Measurements from ENCODE around the gene HOMER1.
"Not testable (repeated sequence)": the region's sequence is repeated elsewhere in the genome, so short reads cannot be mapped to it uniquely, and the experiment has no call there.

HOMER1 gene

DNA sequence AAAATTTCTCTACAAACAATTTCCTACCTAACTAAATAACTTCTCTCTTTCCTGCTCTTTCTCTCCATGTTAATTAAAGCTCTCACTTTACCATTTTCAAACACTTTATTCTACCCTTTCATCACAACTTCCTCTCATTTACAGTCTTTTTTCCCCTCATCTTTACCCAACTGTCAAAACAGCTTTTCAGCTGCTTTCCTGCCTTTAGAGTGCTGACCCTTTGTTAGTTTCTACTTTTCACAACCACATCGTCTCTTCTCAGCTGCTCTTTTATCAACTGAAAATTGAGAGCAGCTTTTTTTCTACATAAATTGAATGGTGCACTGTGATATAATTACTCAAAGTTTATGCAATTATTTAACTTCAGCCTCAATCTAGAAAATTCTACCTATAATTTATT is 3.1 kb upstream of the HOMER1 start:
- DNase-seq, result no peak

DNA sequence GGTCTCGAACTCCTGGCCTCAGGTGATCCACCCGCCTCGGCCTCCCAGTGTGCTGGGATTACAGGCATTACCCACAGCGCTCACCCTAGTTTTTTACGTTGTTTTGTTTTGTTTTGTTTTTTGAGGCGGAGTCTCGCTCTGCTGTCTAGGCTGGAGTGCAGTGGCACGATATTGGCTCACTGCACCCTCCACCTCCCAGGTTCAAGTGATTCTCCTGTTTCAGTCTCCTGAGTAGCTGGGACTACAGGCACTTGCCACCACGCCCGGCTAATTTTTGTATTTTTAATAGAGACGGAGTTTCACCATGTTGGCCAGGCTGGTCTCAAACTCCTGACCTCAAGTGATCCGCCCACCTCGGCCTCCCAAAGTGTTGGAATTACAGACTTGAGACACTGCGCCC is 2.4 kb upstream of the HOMER1 start:
- DNase-seq, result not testable (repeated sequence)

DNA sequence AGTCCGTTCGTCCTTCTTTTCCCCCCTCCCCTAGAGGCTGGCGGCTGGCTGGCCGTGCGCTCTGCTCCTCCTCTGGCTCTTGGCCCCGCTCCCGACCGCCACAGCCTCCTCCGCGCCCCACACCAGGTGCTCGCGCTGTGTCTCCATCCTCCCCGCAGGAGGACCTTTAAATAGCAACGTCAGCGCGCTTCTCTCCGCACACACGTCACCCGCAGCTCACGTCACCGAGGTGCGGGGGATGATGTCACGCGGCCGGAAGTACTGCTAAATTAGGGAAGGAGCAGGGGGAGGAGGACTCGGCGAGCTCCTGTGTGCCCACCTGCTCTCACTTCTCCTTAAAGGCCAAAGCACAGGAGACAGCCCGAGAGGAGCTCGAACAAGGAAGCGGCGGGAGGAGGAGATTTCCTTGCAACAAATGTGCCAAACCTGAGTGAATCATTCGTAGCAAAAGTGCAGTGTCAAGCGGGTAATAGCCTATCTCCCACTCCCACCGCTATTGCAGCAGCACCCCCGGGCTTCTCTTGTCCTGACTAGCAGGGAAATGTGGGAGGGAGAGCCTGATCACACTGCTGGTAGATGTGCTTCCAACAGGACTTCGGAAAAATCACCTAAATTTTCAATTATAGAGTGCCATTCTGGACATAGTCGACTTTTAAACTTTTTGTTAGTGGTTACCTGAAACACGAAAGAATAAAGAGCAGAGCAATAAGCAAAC is 614 bp upstream of the HOMER1 start:
- peak; percentile 54 to 97 (median 83) for DNase-seq

DNA sequence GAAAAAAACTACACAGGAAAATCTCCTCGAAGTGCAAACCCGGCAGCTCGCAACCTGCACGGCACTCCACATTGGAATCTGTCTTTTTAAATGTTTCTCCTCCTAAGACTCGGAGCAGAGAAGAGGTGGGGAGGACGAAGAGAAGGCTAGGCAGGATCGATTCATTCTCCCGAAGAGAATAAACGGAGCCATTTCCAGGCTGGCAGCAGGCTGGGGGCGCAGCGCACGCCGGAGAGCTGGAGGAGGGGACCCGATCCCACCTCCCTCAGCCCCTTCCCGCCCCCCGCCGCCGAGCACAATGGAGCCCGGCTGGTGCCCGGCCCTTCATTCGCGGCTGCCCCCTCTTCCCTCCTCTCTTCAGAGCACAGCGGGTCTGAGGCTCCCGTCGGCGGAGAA is 628 bp downstream of the HOMER1 start:
- peak in 1 of 5 experiments; percentile 9 for DNase-seq

DNA sequence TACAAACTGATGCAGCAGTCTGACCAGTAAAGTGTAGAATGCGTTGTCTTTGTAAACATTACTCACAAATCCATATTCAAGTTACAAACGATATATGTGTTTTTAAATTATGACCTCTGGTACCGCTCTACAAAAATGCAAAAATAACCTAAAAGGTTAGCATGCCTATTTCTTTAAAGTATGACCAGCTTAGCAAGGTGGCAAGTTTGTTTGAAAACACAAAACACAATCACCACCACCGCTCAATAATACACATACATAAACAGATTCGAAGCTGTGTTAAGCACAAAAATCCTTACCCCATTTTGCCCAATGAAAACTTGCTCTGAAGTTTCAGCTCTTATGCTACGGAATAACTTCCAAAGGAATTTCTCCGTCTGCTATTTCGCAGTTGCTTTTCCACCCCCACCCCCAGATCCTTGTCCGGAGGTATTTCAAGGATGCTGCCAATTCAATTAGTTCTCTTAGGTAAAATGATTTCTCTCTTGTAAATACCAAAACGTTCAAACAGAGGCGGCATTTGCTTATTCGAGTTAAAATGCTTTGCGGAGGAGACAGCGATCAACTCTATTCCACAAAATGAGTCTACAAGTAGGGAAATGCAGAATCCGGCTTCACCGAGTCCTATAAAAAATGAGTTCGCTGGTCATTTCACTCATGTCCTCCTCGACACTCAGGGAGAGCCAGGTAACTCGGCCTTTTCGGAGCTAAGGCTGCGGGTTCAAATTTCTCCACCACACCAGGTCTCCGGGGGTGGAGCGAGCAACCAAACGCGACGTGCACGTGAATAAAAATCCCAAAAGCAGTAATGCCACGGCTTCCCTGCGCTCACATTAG is 1.2 kb downstream of the HOMER1 start:
- peak in 1 of 5 experiments; percentile 12 for DNase-seq

DNA sequence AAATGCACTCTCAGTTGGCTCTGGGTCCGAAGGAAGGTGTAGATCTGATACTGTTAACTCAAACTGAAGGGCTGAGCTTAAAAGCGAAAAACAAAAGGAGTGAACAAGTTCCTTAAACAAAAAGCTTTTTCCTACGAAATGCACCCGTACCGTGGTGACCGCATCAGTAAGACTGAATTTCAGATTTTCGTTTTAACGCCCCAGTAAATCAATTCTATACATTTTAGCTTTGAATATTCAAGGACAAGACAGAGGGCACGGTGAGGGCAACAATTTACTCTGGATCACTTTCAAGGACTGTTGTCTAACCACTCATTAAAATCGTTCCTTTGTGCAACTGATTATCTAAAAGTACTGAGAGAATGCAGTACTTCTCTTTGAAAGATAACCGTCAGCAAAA is 1.9 kb downstream of the HOMER1 start:
- no peak for DNase-seq

DNA sequence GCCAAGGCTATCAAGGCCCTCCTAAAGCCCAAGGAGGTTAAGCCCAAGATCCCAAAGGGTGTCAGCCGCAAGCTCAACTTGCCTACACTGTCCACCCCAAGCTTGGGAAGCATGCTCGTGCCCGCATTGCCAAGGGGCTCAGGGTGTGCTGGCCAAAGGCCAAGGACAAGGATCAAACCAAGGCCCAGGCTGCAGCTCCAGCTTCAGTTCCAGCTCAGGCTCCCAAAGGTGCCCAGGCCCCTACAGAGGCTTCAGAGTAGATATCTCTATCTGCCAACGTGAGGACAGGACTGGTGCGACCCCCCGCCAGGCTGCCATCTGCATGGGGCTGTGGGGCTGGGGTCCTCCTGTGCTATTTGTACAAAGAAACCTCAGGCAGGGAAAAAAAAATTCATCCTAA is 3.3 kb downstream of the HOMER1 start:
- no peak for DNase-seq

DNA sequence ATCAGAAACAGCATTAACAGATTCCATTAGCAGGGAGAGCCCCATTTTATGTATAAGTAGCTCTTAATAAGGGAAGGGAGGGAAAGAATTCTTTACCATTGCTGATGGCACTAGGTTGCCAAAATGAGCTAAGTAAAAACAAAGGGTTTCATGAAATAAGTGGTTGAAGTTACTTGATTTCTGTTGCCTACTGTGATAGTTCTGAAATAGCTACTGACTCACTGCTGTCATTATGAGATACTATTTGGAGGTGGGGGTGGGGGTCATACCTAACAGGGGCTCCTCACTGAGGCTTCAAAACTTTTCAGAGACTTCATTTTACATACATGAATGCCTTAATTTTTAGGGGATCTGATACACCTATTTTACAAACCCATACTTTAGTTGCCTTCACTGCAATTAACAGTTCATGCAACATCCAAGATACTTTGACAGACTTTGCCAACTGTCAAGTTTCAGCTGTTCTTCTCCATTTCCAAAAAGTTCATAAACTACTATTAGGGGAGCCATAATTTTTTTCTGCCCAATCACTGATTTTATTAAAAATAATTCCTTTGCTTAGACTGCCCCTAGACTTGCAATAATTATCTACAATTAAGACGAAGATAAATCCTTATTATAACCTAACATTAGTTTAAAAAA is 4.6 kb downstream of the HOMER1 start:
- DNase-seq, result no peak

DNA sequence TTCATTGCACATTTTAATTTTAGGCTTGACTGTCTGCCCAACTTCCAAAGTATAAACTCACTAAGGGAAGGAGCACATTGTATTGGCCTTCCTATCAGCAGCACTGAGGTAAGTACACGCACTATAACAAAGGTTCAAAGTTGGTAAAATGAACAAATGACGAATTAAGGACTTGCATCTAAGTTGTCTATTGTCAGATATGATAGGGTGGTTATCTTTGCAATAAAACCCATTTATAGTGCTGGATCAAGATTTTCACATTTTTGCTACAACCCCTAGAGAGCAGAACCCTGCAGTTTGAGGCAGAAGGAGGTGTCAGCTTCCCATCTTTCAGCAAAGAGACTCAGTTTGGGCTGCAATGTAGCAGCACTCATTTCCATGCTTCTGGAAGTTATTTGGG is 5.1 kb downstream of the HOMER1 start:
- no peak for DNase-seq

DNA sequence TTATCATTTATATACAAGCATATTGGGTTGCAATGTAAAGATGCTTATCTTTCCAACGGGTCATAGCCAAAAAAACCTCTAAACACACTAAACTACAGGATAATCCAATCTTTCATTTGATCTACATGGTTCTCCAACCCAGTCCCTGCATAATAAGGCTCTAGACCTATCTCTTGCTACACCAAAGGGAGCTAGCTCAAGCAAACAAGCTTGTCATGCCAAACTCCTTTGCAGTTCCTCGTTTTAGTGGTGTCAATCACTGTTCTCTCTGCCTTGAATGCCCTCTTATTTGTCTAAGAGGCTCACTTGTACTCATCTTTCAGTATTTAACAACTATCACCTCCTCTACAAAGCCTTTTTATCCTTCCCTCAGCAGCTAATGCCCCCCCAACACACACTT is 5.6 kb downstream of the HOMER1 start:
- DNase-seq, result no peak

DNA sequence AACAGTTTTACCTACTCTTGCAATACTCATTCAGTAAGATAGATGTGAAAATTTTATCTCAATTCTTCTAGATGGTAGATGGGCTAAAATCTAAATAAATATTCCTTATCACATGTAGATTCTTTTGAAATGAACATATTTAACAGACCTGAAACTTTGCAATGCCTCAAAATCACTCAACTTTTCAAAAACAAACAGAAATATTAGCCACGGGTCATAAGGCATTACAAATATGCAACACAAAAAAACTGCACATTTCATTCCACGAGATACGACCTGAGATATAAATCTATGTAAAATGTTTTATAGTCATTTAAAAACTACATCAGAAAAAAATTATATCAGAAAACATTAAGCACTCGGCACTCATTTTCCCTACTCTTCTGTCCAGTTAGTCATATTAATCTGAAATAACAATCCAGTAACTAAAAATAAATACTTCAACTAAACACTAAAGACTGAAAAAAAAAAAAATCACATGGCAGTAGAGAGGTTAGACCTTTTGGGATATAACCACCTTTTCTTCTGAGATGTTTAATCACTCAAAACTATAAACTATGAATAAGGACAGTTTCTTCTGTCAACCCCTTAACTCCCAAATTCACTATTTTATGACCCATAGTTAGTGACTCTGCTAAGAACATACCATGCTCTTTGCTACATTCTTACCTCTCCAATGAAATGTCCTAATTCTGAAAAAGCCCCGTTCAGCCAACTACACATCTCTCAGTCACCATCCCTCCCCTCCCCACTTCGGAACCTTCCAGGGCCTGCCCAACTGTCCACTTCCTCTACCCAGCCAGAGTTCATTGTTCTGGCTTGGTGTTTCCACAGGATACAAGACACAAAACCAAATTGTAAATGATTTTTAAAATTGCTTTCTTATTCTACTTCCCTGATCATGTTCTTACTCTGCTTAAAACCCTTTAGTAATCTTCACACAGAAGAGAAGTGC is 6.4 kb downstream of the HOMER1 start:
- no peak for DNase-seq

DNA sequence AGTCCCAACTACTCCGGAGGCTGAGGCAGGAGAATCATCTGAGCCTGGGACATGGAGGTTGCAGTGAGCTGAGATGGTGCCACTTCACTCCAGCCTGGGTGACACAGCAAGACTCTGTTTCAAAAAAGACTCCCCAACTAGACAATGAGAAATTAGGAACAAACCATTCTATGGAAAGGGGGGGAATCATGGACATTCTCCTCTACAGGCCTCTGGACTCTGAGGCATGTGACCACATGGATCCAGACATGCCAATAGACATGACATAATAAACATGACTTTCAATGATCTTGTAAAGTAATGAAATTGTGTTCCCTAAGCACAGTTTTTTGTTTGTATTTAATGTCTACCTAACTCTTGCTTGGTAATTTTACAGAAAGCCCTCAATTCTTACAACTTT is 8.8 kb downstream of the HOMER1 start:
- no peak for DNase-seq

DNA sequence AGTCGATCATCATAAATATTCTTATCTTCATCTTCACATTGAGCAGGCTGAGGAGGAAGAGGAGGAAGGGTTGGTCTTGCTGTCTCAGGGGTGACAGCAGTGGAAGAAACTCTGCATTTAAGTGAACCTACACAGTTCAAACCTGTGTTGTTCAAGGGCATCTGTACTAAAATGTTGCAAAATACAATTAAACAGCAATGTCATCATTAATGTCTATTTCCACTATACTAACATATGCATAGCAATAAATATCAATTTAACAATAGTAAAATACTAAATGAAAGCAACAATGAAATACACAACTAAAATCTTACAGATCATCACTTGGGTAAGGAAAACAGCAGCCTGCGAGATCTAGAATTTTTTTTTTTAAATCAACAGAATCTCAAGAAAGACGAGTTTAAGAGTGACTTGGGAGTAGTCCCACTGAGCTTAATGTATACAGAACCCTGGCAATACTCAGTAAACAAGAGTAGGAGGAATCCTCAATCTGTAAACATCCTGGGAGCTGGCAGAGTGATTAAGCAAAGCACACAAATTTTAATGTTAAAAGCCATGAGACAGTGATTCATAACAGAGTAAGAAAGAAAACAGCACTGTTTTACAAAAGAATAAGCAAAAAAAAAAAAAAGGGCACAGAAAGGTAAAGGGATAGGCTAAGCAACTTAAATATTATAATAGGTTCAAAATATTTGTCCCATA is 10.0 kb downstream of the HOMER1 start:
- no peak for DNase-seq

DNA sequence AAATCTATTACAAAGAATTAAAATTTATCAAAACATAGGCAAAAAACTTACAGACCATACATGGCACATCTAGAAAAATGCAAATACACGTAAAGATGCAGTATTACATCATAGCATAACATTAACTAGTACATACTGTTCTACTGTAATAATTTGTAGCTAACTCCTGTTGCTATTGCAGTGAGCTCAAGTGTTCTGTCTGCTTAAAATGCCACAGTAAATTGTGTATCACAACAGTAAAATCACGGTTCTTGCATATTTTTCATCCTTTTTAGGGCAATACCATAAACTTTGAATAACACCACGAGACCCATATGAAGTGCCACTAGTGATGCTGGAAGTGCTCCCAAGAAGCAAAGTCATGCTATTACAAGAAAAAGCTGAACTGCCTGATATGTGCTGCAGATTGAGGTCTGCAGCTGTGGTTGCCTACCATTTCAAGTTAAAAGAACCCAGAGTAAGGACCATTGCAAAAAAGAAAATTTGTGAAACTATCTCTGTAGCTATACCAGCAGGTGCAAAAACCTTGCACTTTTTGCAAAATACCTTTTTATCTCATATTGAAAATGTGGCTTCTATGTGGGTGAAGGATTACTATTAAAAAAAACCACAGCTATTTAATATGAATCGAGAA is 14.2 kb downstream of the HOMER1 start:
- DNase-seq, result peak in 1 of 5 experiments; percentile 77

DNA sequence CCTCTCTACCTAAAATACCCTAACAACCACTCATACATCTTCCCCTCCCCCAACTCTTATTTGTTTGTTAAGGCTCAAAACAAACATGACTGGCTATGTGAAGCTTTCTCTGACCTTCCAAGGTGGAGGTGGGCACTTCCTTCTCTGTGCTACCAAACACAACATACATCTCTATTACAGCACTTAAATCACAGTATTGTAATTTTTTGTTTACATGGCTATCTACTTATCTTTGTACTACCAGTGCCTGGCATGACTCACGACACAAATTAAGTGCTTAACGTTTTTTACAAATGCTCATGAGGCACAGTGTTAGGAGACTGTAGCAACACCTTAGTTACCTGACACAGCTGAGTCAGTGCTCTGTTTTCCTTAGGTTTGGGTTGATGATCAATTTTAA is 18.6 kb downstream of the HOMER1 start:
- DNase-seq, result no peak

DNA sequence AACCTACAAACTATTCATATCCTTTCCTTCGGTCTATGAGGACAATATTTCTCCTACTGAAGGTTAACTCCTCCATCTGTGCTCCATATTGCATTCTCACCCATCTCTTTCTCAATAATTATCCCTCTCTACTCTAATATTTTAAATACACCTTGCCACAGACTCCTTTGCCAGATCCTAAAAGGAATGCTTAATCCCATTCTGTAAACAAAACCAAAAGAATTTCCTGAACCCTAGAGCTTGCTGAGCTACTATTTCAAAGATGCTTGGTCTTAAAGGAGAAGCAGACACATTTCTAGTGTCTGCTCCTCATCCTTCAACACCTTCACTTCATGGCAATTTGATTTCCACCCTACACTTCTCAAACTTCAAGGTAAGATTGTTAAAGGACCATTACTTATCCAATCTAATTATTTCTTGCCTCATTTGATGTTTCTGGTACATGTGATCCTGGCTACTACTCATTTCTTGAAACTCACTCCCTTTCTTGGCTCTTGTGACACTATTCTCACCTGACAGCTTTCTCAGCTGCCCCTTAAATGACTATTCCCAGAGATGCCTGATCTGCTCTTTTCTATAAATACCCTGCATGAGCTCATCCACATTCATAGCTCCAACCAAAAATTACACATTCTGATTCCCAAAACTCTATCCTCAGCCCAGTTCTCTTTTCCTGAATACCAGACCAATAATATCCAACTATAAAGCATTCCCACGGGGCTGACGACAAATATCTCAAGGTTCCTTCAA is 20.2 kb downstream of the HOMER1 start:
- no peak for DNase-seq

DNA sequence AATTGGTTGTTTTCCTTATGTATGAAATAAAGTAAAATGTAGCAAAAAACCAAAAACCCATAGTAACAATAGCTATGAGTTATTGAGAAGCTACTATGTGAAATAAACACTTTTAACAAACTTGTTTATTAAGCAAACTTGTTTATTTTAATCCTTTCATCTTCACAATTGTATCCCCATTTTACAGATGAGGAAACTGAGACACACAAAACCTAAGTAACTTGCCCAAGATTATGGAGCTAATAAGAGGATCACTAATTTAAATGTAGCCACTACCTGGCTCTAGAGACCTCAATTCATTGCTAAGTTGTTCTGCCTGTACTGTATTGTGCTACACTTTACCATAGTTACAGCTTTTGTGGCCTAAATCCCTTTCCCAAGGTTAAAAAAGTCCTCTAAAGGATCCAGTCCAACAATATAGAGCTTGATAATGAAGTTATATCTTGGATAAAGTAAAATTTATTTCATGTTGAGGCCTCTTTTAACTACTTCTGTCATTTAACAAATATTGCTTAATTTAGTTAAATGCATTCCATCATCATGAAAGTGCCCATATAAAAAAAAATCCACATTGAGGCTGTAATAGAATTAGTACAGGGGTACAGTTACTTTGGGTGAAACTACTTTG is 22.1 kb downstream of the HOMER1 start:
- DNase-seq, result no peak

DNA sequence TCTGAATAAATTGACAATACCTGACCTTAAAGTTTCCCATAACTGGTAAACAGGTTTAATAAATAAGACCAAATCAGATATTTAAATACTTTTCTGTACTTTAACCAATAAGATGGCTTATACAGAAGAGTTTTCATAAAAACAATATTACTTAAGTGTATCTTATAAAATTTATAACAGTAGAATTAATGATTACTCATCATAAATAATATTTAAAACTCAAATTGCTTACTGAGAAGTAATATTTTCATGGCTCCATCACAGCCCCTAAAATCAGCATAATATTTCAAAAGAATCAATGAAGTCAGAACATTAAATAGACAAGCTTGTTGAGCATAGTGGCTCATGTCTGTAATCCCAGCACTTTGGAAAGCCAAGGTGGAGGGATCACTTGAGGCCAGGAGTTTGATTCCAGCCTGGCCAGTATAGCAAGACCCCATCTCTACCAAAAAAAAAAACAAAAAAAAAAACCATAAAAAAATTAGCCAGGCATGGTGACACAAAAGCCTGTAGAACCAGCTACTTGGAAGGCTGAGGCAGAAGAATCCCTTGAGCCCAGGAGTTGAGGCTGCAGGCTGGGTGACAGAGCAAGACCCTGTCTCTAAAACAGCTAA is 23.5 kb downstream of the HOMER1 start:
- no peak for DNase-seq

DNA sequence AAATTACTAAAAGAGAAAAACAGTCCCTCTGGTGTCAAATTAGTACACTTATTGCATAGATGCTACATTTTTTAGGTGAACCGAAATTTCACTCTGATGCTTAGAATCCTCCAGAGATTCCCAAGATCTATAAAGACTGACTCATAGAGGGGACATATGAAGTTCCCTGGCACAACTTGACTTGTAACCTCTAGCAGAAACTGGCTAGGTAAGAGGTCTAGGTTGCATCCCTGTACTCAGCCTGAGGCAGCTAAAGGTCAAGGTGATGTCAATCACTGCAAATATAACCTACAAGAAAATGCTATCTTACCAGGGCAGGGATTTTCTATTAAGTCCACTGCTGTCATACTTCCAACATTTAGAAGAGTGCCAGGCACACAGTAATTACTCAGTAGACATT is 24.2 kb downstream of the HOMER1 start:
- DNase-seq, result no peak

DNA sequence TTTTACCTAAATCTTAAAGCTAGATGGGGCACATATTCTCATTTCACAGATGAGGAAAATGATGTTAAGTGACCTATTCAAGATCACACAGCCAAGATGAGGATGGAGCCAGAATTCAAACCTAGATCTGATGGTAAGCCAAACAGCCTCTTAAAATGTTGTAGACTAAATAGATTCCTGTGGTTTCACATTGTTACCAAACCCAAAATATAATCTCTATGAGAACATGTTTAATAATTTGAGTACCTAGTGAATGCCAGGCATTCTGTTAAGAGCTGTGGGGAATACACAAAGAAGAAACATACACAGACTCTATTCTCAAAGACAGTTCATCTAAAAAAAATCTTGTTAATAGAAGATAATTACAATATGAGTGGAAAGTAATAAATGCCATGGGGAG is 25.2 kb downstream of the HOMER1 start:
- DNase-seq, result no peak
